Measurements from ENCODE around the gene RPL5. TPM values are rescaled to one million over a fixed set of nuclear protein-coding genes. Genes with fewer than 3 reads are reported as not detected.

The RPL5 gene
- total RNA-seq, 2 donors from 2014 or later = 1,039 to 1,980 TPM

GRCh38 chr1:92795166-92795565 lies 36.7 kb upstream of the RPL5 start:
- no peak overlapping the region for H3K4me3 ChIP-seq
- H3K27me3 ChIP-seq (replicated peaks; ENCODE audit: insufficient read depth) = no peaks in the 10 kb centered on the region
- intact Hi-C loops (cut with DNase I) = no loop called here
- H3K4me1 ChIP-seq (replicated peaks) = no peaks in the 10 kb centered on the region
- H3K9me3 ChIP-seq = no peaks in the 10 kb centered on the region
- H3K36me3 ChIP-seq = no peaks in the 10 kb centered on the region
- no peak overlapping the region for H3K27ac ChIP-seq
- no peak for TF ChIP-seq POLR2AphosphoS5 (IDR thresholded peaks at IDR 0.05)
- no peak for TF ChIP-seq POLR2A (IDR thresholded peaks at IDR 0.05)
- no peak for TF ChIP-seq CTCF (IDR thresholded peaks at IDR 0.05)
- no peak for DNase-seq (ENCODE audit: low spot score)
- WGBS = 93% methylated on average over 4 of the region's 4 CpGs

GRCh38 chr1:92797297-92797696 lies 34.5 kb upstream of the RPL5 start:
- Histone ChIP-seq H3K27me3 (replicated peaks; ENCODE audit: insufficient read depth) (no peaks in the 10 kb centered on the region), H3K9me3 (no peaks in the 10 kb centered on the region), H3K4me1 (replicated peaks) (no peaks in the 10 kb centered on the region), H3K27ac (no peak overlapping the region), H3K36me3 (no peaks in the 10 kb centered on the region), H3K4me3 (no peak overlapping the region)
- DNase-seq (ENCODE audit: low spot score) = no peak
- TF ChIP-seq POLR2AphosphoS5 (IDR thresholded peaks at IDR 0.05) (no peak), CTCF (IDR thresholded peaks at IDR 0.05) (no peak), POLR2A (IDR thresholded peaks at IDR 0.05) (no peak)
- intact Hi-C loops (cut with DNase I) = no loop called here

DNA sequence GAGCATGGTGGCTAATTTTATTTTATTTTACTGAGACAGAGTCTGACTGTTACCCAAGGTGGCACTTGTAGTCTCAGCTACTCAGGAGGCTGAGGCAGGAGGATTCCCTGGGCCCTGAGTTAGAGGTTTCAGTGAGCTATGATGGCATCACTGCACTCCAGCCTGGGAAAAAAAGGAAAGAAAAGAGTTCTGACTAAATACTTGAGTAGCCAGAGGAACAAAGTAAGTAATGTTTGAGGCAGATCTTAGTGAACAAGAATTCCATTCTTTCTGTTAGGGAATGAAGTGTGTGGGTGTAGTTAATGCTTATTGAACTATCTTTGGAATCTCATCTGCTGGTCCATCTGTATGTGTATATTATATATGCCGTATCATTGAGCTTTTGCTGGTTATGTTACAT lies 33.9 kb upstream of the RPL5 start:
- no peak for TF ChIP-seq CTCF (IDR thresholded peaks at IDR 0.05)
- TF ChIP-seq POLR2A (IDR thresholded peaks at IDR 0.05) = no peak
- no peak for TF ChIP-seq POLR2AphosphoS5 (IDR thresholded peaks at IDR 0.05)
- no peak overlapping the region for H3K27ac ChIP-seq
- 55% methylated on average over 1 of the region's 1 CpG for WGBS

DNA sequence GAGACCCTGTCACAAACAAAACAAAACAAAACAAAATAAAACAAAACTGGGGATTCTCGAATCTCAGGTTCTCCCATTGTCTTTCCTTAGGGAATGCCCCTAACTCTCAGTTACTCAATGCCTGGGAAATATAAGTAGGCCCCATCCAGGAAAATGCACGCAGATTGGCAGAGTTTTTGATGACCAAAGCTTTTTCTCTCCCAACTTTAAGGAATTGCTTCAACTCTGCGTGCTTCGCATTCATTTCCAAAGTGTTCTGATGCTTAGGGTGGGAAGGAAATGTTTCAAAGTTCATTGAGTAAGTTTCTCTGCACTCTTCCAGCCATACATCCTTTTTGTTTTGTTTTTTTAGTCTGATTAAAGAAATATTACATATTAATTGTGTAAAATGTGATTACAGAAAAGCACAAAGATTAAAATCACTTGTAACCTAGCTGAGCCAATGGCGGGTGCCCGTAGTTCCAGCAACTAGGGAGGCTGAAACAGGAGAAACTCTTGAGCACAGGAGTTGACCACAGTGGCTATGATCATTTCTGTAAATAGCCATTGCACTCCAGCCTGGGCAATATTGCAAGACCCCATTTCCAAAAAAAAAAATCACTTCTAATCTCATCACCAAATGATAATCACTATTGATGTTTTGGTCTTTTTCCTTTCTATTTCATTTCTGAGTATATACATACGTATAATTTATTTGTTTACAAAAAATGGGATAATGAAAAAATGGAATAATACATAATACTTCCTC lies 28.5 kb upstream of the RPL5 start:
- 90% methylated on average over 7 of the region's 7 CpGs for WGBS
- Histone ChIP-seq H3K9me3 (no peaks in the 10 kb centered on the region), H3K27me3 (replicated peaks; ENCODE audit: insufficient read depth) (no peaks in the 10 kb centered on the region), H3K36me3 (no peaks in the 10 kb centered on the region), H3K4me1 (replicated peaks) (no peaks in the 10 kb centered on the region), H3K27ac (no peak overlapping the region), H3K4me3 (no peak overlapping the region)
- TF ChIP-seq POLR2A (IDR thresholded peaks at IDR 0.05) (no peak), CTCF (IDR thresholded peaks at IDR 0.05) (no peak), POLR2AphosphoS5 (IDR thresholded peaks at IDR 0.05) (no peak)
- intact Hi-C loops (cut with DNase I) = no loop called here
- DNase-seq (ENCODE audit: low spot score) = no peak

More for the DNA sequence above, 33.9 kb upstream of the RPL5 start:
- Histone ChIP-seq H3K4me3 (no peak overlapping the region), H3K9me3 (no peaks in the 10 kb centered on the region), H3K36me3 (no peaks in the 10 kb centered on the region), H3K4me1 (replicated peaks) (no peaks in the 10 kb centered on the region), H3K27me3 (replicated peaks; ENCODE audit: insufficient read depth) (no peaks in the 10 kb centered on the region)
- intact Hi-C loops (cut with DNase I) = no loop called here
- no peak for DNase-seq (ENCODE audit: low spot score)

DNA sequence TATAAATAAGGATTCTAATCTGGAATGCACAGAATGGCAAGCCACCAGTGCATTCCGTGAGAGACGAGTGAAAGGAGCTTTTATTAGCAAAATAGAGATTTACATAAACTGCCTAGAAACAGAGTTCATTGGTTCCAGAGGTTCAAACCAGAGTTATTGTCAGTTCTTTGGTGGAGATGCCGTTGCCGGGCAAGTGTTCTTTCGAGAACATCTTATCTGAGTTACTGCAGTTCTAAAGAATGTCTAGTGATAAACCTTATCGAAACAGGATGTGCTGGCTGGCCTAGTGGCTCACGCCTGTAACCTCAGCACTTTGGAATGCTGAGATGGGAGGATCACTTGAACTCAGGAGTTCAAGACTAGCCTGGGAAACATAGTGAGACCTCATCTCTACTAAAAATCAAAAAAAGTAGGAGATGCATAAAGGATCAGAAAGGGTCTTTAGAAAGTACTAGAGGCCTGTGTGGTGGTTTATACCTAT lies 27.1 kb upstream of the RPL5 start:
- Histone ChIP-seq H3K27ac (no peak overlapping the region), H3K4me3 (no peak overlapping the region), H3K9me3 (no peaks in the 10 kb centered on the region), H3K36me3 (no peaks in the 10 kb centered on the region), H3K4me1 (replicated peaks) (no peaks in the 10 kb centered on the region), H3K27me3 (replicated peaks; ENCODE audit: insufficient read depth) (no peaks in the 10 kb centered on the region)
- intact Hi-C loops (cut with DNase I) = no loop called here
- DNase-seq (ENCODE audit: low spot score) = peak; percentile 21
- WGBS = under 1% methylated on average over 7 of the region's 7 CpGs
- TF ChIP-seq CTCF (IDR thresholded peaks at IDR 0.05) = no peak
- TF ChIP-seq POLR2AphosphoS5 (IDR thresholded peaks at IDR 0.05) = peak; percentile 55

All from prostate gland (tissue), 2 donors.